Neural progenitor cell (in vitro differentiated cells): ENCODE measurements around the gene LRP1B. TPM values are rescaled to one million over a fixed set of nuclear protein-coding genes. Genes with fewer than 3 reads are reported as not detected.

ENCODE experiments used
- DNase-seq: peaks from one replicate; pipeline ENCODE4 v3.0.0-alpha.2; 2016; ENCODE audit warnings: low spot score
- H2AFZ ChIP-seq: fragments of 200-600 bp; sonication (generic); replicated peaks from 2 replicates; pipeline ENCODE4 v1.6.1; 2016; ENCODE audit warnings: antibody characterized with exemption
- H3F3A ChIP-seq: fragments of 200-600 bp; sonication (generic); 2 replicates; pipeline ENCODE4 v1.6.1; 2016; ENCODE audit warnings: antibody characterized with exemption, low read depth
- H3K27ac ChIP-seq: fragments of 200-600 bp; sonication (generic); 2 replicates; pipeline ENCODE4 v1.5.1; 2016; ENCODE audit warnings: mild to moderate bottlenecking
- H3K27me3 ChIP-seq: fragments of 200-600 bp; sonication (generic); 2 replicates; pipeline ENCODE4 v1.6.1; 2016; ENCODE audit warnings: mild to moderate bottlenecking, moderate library complexity
- H3K36me3 ChIP-seq: fragments of 200-600 bp; sonication (generic); 2 replicates; pipeline ENCODE4 v1.5.1; 2016
- H3K4me1 ChIP-seq: fragments of 200-600 bp; sonication (generic); 2 replicates; pipeline ENCODE4 v1.6.1; 2016; ENCODE audit warnings: mixed run types
- H3K4me2 ChIP-seq: fragments of 200-600 bp; sonication (generic); 2 replicates; pipeline ENCODE4 v1.6.1; 2016
- H3K4me3 ChIP-seq: fragments of 200-600 bp; sonication (generic); 2 replicates; pipeline ENCODE4 v1.5.1; 2016
- H3K79me2 ChIP-seq: fragments of 200-600 bp; sonication (generic); 2 replicates; pipeline ENCODE4 v1.6.1; 2016; ENCODE audit warnings: low read depth
- H3K9ac ChIP-seq: fragments of 200-600 bp; sonication (generic); 2 replicates; pipeline ENCODE4 v1.6.1; 2016
- H3K9me3 ChIP-seq: fragments of 200-600 bp; sonication (generic); 2 replicates; pipeline ENCODE4 v1.5.1; 2016; ENCODE audit warnings: low read depth
- H4K20me1 ChIP-seq: fragments of 200-600 bp; sonication (generic); 2 replicates; pipeline ENCODE4 v1.6.1; 2016; ENCODE audit warnings: low read depth
- H3K27ac Mint-ChIP-seq: 3 replicates; pipeline ENCODE4 v1.8.0; 2021; ENCODE audit warnings: mixed read lengths
- H3K27me3 Mint-ChIP-seq: 2 replicates; pipeline ENCODE4 v1.8.0; 2022; ENCODE audit warnings: low read depth, mild to moderate bottlenecking, inconsistent platforms, moderate library complexity, mixed read lengths; ENCODE audit not compliant: insufficient read depth
- H3K36me3 Mint-ChIP-seq: 3 replicates; pipeline ENCODE4 v1.8.0; 2021; ENCODE audit warnings: mixed read lengths
- H3K4me1 Mint-ChIP-seq: 3 replicates; pipeline ENCODE4 v1.8.0; 2021; ENCODE audit warnings: mixed read lengths
- H3K4me3 Mint-ChIP-seq: 3 replicates; pipeline ENCODE4 v1.8.0; 2021; ENCODE audit warnings: mild to moderate bottlenecking, moderate library complexity, mixed read lengths
- H3K9me3 Mint-ChIP-seq: 3 replicates; pipeline ENCODE4 v1.8.0; 2020; ENCODE audit warnings: mixed read lengths
- CTCF ChIP-seq: fragments of 200-600 bp; sonication (generic); IDR thresholded peaks from 2 replicates; pipeline ENCODE4 v1.5.1; 2017; ENCODE audit warnings: antibody characterized with exemption, mild to moderate bottlenecking
- EZH2 ChIP-seq: fragments of 200-600 bp; sonication (generic); IDR thresholded peaks from 2 replicates; pipeline ENCODE4 v1.6.1; 2017; ENCODE audit warnings: antibody characterized with exemption, mild to moderate bottlenecking, moderate library complexity
- EZH2phosphoT487 ChIP-seq: fragments of 200-600 bp; sonication (generic); IDR thresholded peaks from 2 replicates; pipeline ENCODE4 v1.6.1; 2017; ENCODE audit warnings: antibody characterized with exemption
- total RNA-seq: library from RNA; depleted of rRNA; stranded (reverse); fragments of >200 nt; gene quantifications from 2 replicates; pipeline ENCODE4 v1.2.3, GENCODE V29; 2015; ENCODE audit warnings: low replicate concordance

LRP1B gene
- total RNA-seq, 1 donor from 2014 or later = not detected

- H3K4me1 Mint-ChIP-seq = no peaks in the 10 kb centered on the region
- Histone ChIP-seq H3K36me3 (no peaks in the 10 kb centered on the region), H4K20me1 (no peaks in the 10 kb centered on the region), H3K4me2 (no peak overlapping the region), H3K4me1 (no peaks in the 10 kb centered on the region), H3K79me2 (no peaks in the 10 kb centered on the region), H3K27me3 (no peaks in the 10 kb centered on the region), H3K27ac (no peak overlapping the region), H3F3A (no peaks in the 10 kb centered on the region), H3K4me3 (no peak overlapping the region), H2AFZ (no peak overlapping the region), H3K9ac (no peak overlapping the region), H3K9me3 (no peaks in the 10 kb centered on the region)
- peaks cover 3% of the 10 kb centered on the region for H3K27me3 Mint-ChIP-seq
- TF ChIP-seq CTCF (no peak), EZH2phosphoT487 (no peak), EZH2 (no peak)
- no peaks in the 10 kb centered on the region for H3K36me3 Mint-ChIP-seq
- H3K27ac Mint-ChIP-seq = no peak overlapping the region
- no peaks in the 10 kb centered on the region for H3K9me3 Mint-ChIP-seq
- no peak overlapping the region for H3K4me3 Mint-ChIP-seq
- no peak for DNase-seq
Measured at GRCh38 chr2:140770645-140771044, 1360.2 kb downstream of the LRP1B start.

- Mint-ChIP-seq H3K4me1 (peaks cover 9% of the 10 kb centered on the region), H3K4me3 (no peak overlapping the region), H3K27ac (no peak overlapping the region), H3K9me3 (peaks cover 3% of the 10 kb centered on the region), H3K27me3 (no peaks in the 10 kb centered on the region), H3K36me3 (no peaks in the 10 kb centered on the region)
- Histone ChIP-seq H3K9me3 (no peaks in the 10 kb centered on the region), H3K79me2 (no peaks in the 10 kb centered on the region), H3K4me1 (peaks cover 6% of the 10 kb centered on the region), H3K27me3 (no peaks in the 10 kb centered on the region), H3F3A (no peaks in the 10 kb centered on the region), H3K4me2 (no peak overlapping the region), H2AFZ (no peak overlapping the region), H3K9ac (no peak overlapping the region), H4K20me1 (no peaks in the 10 kb centered on the region), H3K36me3 (no peaks in the 10 kb centered on the region), H3K4me3 (no peak overlapping the region), H3K27ac (no peak overlapping the region)
- no peak for TF ChIP-seq EZH2phosphoT487
- no peak for DNase-seq
Measured at GRCh38 chr2:140761807-140762206, 1369.0 kb downstream of the LRP1B start.

GRCh38 chr2:140759426-140760156, 1371.2 kb downstream of the LRP1B start:
- H2AFZ ChIP-seq = no peak overlapping the region
- Mint-ChIP-seq H3K4me3 (no peak overlapping the region), H3K27ac (peak overlapping the region; percentile 18), H3K27me3 (no peaks in the 10 kb centered on the region), H3K4me1 (peaks cover 9% of the 10 kb centered on the region), H3K36me3 (no peaks in the 10 kb centered on the region), H3K9me3 (peaks cover 3% of the 10 kb centered on the region)
- peaks cover 6% of the 10 kb centered on the region for H3K4me1 ChIP-seq
- no peak overlapping the region for H3K4me2 ChIP-seq
- H3K36me3 ChIP-seq = no peaks in the 10 kb centered on the region
- no peak for TF ChIP-seq EZH2
- no peak for TF ChIP-seq EZH2phosphoT487
- TF ChIP-seq CTCF = no peak
- H4K20me1 ChIP-seq = no peaks in the 10 kb centered on the region
- no peaks in the 10 kb centered on the region for H3F3A ChIP-seq
- H3K79me2 ChIP-seq = no peaks in the 10 kb centered on the region
- H3K27me3 ChIP-seq = no peaks in the 10 kb centered on the region
- no peaks in the 10 kb centered on the region for H3K9me3 ChIP-seq
- no peak overlapping the region for H3K4me3 ChIP-seq
- no peak overlapping the region for H3K27ac ChIP-seq
- DNase-seq = peak; percentile 35
- no peak overlapping the region for H3K9ac ChIP-seq

GRCh38 chr2:140747665-140748064, 1383.2 kb downstream of the LRP1B start:
- Histone ChIP-seq H3K27ac (no peak overlapping the region), H3K9me3 (no peaks in the 10 kb centered on the region), H3K36me3 (no peaks in the 10 kb centered on the region), H3K4me1 (no peaks in the 10 kb centered on the region), H4K20me1 (no peaks in the 10 kb centered on the region), H3K9ac (no peak overlapping the region), H3K4me3 (no peak overlapping the region), H3F3A (no peaks in the 10 kb centered on the region), H2AFZ (peak overlapping the region; percentile 15), H3K79me2 (no peaks in the 10 kb centered on the region), H3K4me2 (no peak overlapping the region), H3K27me3 (no peaks in the 10 kb centered on the region)
- Mint-ChIP-seq H3K4me3 (no peak overlapping the region), H3K36me3 (no peaks in the 10 kb centered on the region), H3K4me1 (peaks cover 10% of the 10 kb centered on the region), H3K9me3 (no peaks in the 10 kb centered on the region), H3K27me3 (no peaks in the 10 kb centered on the region), H3K27ac (no peak overlapping the region)
- no peak for DNase-seq
- no peak for TF ChIP-seq EZH2phosphoT487
